Endothelial cell of umbilical vein (primary cell): ENCODE data around the gene DAAM1. TPM values are rescaled to one million over a fixed set of nuclear protein-coding genes. Genes with fewer than 3 reads are reported as not detected.

ENCODE experiments used
- BruUV-seq: library from RNA; stranded (reverse); fragments of 400-500 nt; replicated peaks from 2 replicates; lab custom pipeline; 2021; lab: Mats Ljungman, UMichigan
- CTCF ChIA-PET: fragments of 300-600, 350-600 bp; sonication (Branson Sonifier 250); formaldehyde crosslinking; loops from one replicate; lab custom pipeline; 2021; ENCODE audit warnings: antibody characterized with exemption, inconsistent platforms; lab: Charles Lee
- POLR2A ChIA-PET: fragments of 300-600, 350-600 bp; sonication (Branson Sonifier 250); formaldehyde crosslinking; loops from one replicate; lab custom pipeline; 2021; ENCODE audit warnings: antibody characterized with exemption, inconsistent platforms; lab: Charles Lee
- DNase-seq: peaks from one replicate; pipeline ENCODE4 v3.0.0-alpha.2; 2011; ENCODE audit warnings: low read depth, low spot score
- FAIRE-seq: peaks from 2 replicates; lab custom pipeline; 2011; peaks lifted over from hg19 to GRCh38; lab: Jason Lieb, UNC
- H2AFZ ChIP-seq: 2 replicates; pipeline ENCODE4 v1.6.0; 2012; ENCODE audit warnings: low read depth, low read length, control low read depth, inconsistent platforms
- H3K27ac ChIP-seq: 2 replicates; pipeline ENCODE4 v1.5.1; 2011; ENCODE audit warnings: low read depth, mild to moderate bottlenecking, control low read depth, low read length, moderate library complexity; ENCODE audit not compliant: insufficient read depth
- H3K27me3 ChIP-seq, 2 experiments: 2 replicates each; pipeline versions ENCODE4 v1.6.0 to v1.6.1; 2011; ENCODE audit warnings: low read length in 2 of 2, mixed read lengths in 1 of 2; ENCODE audit not compliant: control insufficient read depth in 2 of 2, insufficient read depth in 2 of 2
- H3K36me3 ChIP-seq, 2 experiments: 2 replicates in 1 of 2; 3 replicates in 1 of 2; pipeline ENCODE4 v1.5.1; 2011; ENCODE audit warnings: low read length in 2 of 2, mild to moderate bottlenecking in 1 of 2, moderate library complexity in 1 of 2; ENCODE audit not compliant: control insufficient read depth in 2 of 2, insufficient read depth in 2 of 2; ENCODE audit errors: extremely low read depth in 1 of 2
- H3K4me1 ChIP-seq: 3 replicates; pipeline ENCODE4 v1.5.1; 2011; ENCODE audit warnings: mild to moderate bottlenecking, low read length; ENCODE audit not compliant: control insufficient read depth, insufficient read depth; ENCODE audit errors: extremely low read depth
- H3K4me2 ChIP-seq: 2 replicates; pipeline ENCODE4 v1.6.1; 2011; ENCODE audit warnings: low read length, control low read depth, mixed read lengths; ENCODE audit not compliant: insufficient read depth
- H3K4me3 ChIP-seq, 3 experiments: fragments of 200-600 bp in 1 of 3; sonication (generic), shearing (Covaris generic) in 1 of 3; replicated peaks in 1 of 3; 2 replicates each; pipeline ENCODE4 v1.5.1; 2011 to 2016; ENCODE audit warnings: control low read depth in 3 of 3, low read length in 3 of 3, mild to moderate bottlenecking in 2 of 3, inconsistent platforms in 1 of 3, low read depth in 1 of 3, moderate library complexity in 1 of 3; ENCODE audit not compliant: insufficient read depth in 1 of 3
- H3K79me2 ChIP-seq: 2 replicates; pipeline ENCODE4 v1.6.0; 2012; ENCODE audit warnings: low read length, inconsistent platforms; ENCODE audit not compliant: control insufficient read depth, insufficient read depth
- H3K9ac ChIP-seq: replicated peaks from 2 replicates; pipeline ENCODE3; 2011; ENCODE audit warnings: low read length, control low read depth; ENCODE audit not compliant: insufficient read depth; ENCODE audit errors: extremely low read depth
- H3K9me1 ChIP-seq: replicated peaks from 3 replicates; pipeline ENCODE4 v1.6.0; 2011; ENCODE audit warnings: mild to moderate bottlenecking, low read length; ENCODE audit not compliant: control insufficient read depth, insufficient read depth; ENCODE audit errors: extremely low read depth
- H3K9me3 ChIP-seq: replicated peaks from 2 replicates; pipeline ENCODE4 v1.5.1; 2012; ENCODE audit warnings: low read length, inconsistent platforms; ENCODE audit not compliant: control insufficient read depth, insufficient read depth
- H4K20me1 ChIP-seq: replicated peaks from 2 replicates; pipeline ENCODE3; 2011; ENCODE audit warnings: mild to moderate bottlenecking, low read length; ENCODE audit not compliant: control insufficient read depth, insufficient read depth; ENCODE audit errors: extremely low read depth
- CTCF ChIP-seq, 2 donors: IDR thresholded peaks; 1 replicate in 1 of 2; 2 replicates in 1 of 2; pipeline ENCODE4 v1.5.1; 2011; ENCODE audit warnings: low read length in 2 of 2, mild to moderate bottlenecking in 2 of 2, moderate library complexity in 2 of 2, control low read depth in 1 of 2, inconsistent platforms in 1 of 2, low read depth in 1 of 2; ENCODE audit not compliant: insufficient read depth in 1 of 2; ENCODE audit errors: extremely low read depth in 1 of 2
- EZH2 ChIP-seq: IDR thresholded peaks from 2 replicates; pipeline ENCODE4 v1.6.1; 2012; ENCODE audit warnings: borderline replicate concordance, low read depth, mild to moderate bottlenecking, moderate library complexity, low read length, inconsistent platforms; ENCODE audit not compliant: severe bottlenecking
- GATA2 ChIP-seq: IDR thresholded peaks from 2 replicates; pipeline ENCODE4 v1.7.0; 2011; ENCODE audit warnings: low read depth, mild to moderate bottlenecking, moderate library complexity, mixed read lengths, low read length; ENCODE audit not compliant: insufficient read length, insufficient read depth
- JUN ChIP-seq: IDR thresholded peaks from 2 replicates; pipeline ENCODE4 v1.6.1; 2011; ENCODE audit warnings: borderline replicate concordance, low read depth; ENCODE audit not compliant: insufficient read length, insufficient read depth
- MAX ChIP-seq: IDR thresholded peaks from 2 replicates; pipeline ENCODE4 v1.6.1; 2011; ENCODE audit not compliant: insufficient read depth, insufficient read length
- MYC ChIP-seq: IDR thresholded peaks from one replicate; pipeline ENCODE4 v1.6.1; 2011; ENCODE audit warnings: mild to moderate bottlenecking, low read depth, low read length
- POLR2A ChIP-seq: IDR thresholded peaks from 2 replicates; pipeline ENCODE4 v1.6.1; 2012; ENCODE audit warnings: low read depth, mild to moderate bottlenecking, control low read depth, low read length
- POLR2AphosphoS5 ChIP-seq: IDR thresholded peaks from 2 replicates; pipeline ENCODE4 v1.6.1; 2012; ENCODE audit warnings: low read depth, mild to moderate bottlenecking, control low read depth, low read length, moderate library complexity; ENCODE audit not compliant: insufficient read depth
- dilution Hi-C: fragments of 300-500 bp; cut with MboI; formaldehyde crosslinking; loops from one replicate; pipeline ENCODE4 v1.15.0; 2019; ENCODE audit warnings: low sequenced_read_pairs; ENCODE audit not compliant: extremely low pct_ligation_motif_present
- intact Hi-C: fragments of 100-400 bp; cut with micrococcal nuclease; formaldehyde crosslinking; loops from one replicate; pipeline ENCODE4 v1.10.0; 2022
- polyA plus RNA-seq, 4 experiments: library from polyadenylated mRNA; depleted of rRNA in 3 of 4; stranded (reverse) in 3 of 4; unstranded in 1 of 4; fragments of >200 nt; gene quantifications; 2 replicates each; pipeline versions ENCODE4 v1.2.1 to v1.2.3, GENCODE V29; 2011 to 2012; ENCODE audit warnings: missing spikeins in 1 of 4
- total RNA-seq: library from RNA; stranded (reverse); gene quantifications from 2 replicates; pipeline ENCODE4 v1.2.3, GENCODE V29; 2021

DAAM1 gene
- total and polyA plus RNA-seq, 2 donors (not counting 3 experiments of a cell fraction or from before 2014, with no cell fraction given) = 10.2 to 25.3 TPM

- no peaks in the 10 kb centered on the region for H3K36me3 ChIP-seq
- no peaks in the 10 kb centered on the region for H3K9me3 ChIP-seq
- TF ChIP-seq CTCF (IDR thresholded peaks at IDR 0.05; ENCODE audit: extremely low read depth in 1 of 2, insufficient read depth in 1 of 2, low read depth in 1 of 2, low read length in 2 of 2) (no peak), MYC (no peak), POLR2AphosphoS5 (no peak), EZH2 (no peak), GATA2 (no peak), POLR2A (no peak), JUN (no peak), MAX (no peak)
- no peak overlapping the region for H3K9ac ChIP-seq
- dilution Hi-C loops = no loop called here
- no peaks in the 10 kb centered on the region for H3K9me1 ChIP-seq
- no peak for DNase-seq
- intact Hi-C loops = no loop called here
- FAIRE-seq = no peak
- H3K4me1 ChIP-seq = no peaks in the 10 kb centered on the region
- no peaks in the 10 kb centered on the region for H3K27me3 ChIP-seq
- H3K4me2 ChIP-seq = no peak overlapping the region
- peaks cover 2% of the 10 kb centered on the region for H4K20me1 ChIP-seq
- CTCF ChIA-PET = no interaction called here
- POLR2A ChIA-PET = no interaction called here
- no peak overlapping the region for H3K27ac ChIP-seq
- no peak overlapping the region for H3K4me3 ChIP-seq
- no peak overlapping the region for H2AFZ ChIP-seq
- BruUV-seq = no TSS peak
- peaks cover 38% of the 10 kb centered on the region for H3K79me2 ChIP-seq
Measured at GRCh38 chr14:59199205-59199604, 10.7 kb downstream of the DAAM1 start.
